HG03354 (cell line): ENCODE measurements around the gene XYLT1.

ENCODE experiments used
- ATAC-seq: cut with Tn5 transposase; IDR thresholded peaks from one replicate; pipeline ENCODE4 v1.9.1; 2021; ENCODE audit warnings: mild to moderate bottlenecking; ENCODE audit not compliant: unreplicated experiment, poor library complexity, severe bottlenecking

Gene XYLT1

GRCh38 chr16:17276610-17277009 is 194.2 kb downstream of the XYLT1 start:
- ATAC-seq = no peak

- no peak for ATAC-seq
Measured at GRCh38 chr16:17276010-17276530, 194.7 kb downstream of the XYLT1 start.

GRCh38 chr16:17275076-17276009 is 195.4 kb downstream of the XYLT1 start:
- ATAC-seq = no peak

GRCh38 chr16:17273142-17273561 is 197.6 kb downstream of the XYLT1 start:
- no peak for ATAC-seq

GRCh38 chr16:17272716-17273115 is 198.0 kb downstream of the XYLT1 start:
- no peak for ATAC-seq

- ATAC-seq = no peak
Measured at GRCh38 chr16:17271687-17272086, 199.1 kb downstream of the XYLT1 start.

GRCh38 chr16:17270683-17271109 is 200.1 kb downstream of the XYLT1 start:
- no peak for ATAC-seq

GRCh38 chr16:17270111-17270510 is 200.6 kb downstream of the XYLT1 start:
- ATAC-seq = no peak

GRCh38 chr16:17269439-17269838 is 201.3 kb downstream of the XYLT1 start:
- ATAC-seq = no peak

GRCh38 chr16:17266608-17267313 is 204.0 kb downstream of the XYLT1 start:
- no peak for ATAC-seq

- ATAC-seq = no peak
Measured at GRCh38 chr16:17265154-17265553, 205.6 kb downstream of the XYLT1 start.

- ATAC-seq = no peak
Measured at GRCh38 chr16:17261197-17261858, 209.4 kb downstream of the XYLT1 start.

GRCh38 chr16:17260276-17260849 is 210.4 kb downstream of the XYLT1 start:
- no peak for ATAC-seq

- no peak for ATAC-seq
Measured at GRCh38 chr16:17259751-17260270, 210.9 kb downstream of the XYLT1 start.

GRCh38 chr16:17258848-17259713 is 211.7 kb downstream of the XYLT1 start:
- ATAC-seq = no peak

- no peak for ATAC-seq
Measured at GRCh38 chr16:17258077-17258599, 212.6 kb downstream of the XYLT1 start.

GRCh38 chr16:17257426-17258023 is 213.2 kb downstream of the XYLT1 start:
- no peak for ATAC-seq

- ATAC-seq = no peak
Measured at GRCh38 chr16:17252701-17253100, 218.1 kb downstream of the XYLT1 start.
